TTC549 (cell line): ENCODE measurements around the gene CLASP2.
"Not testable (repeated sequence)": the region's sequence is repeated elsewhere in the genome, so short reads cannot be mapped to it uniquely, and the experiment has no call there.

ENCODE experiments used
- FAIRE-seq: peaks from 2 replicates; lab custom pipeline; 2012; peaks lifted over from hg19 to GRCh38; lab: Jason Lieb, UNC

The CLASP2 gene

GRCh38 chr3:33717866-33718594, at the start of gene CLASP2:
CLASP2 (minus strand) TSS chr3:33718254; CDS start chr3:33718002, 252 bp downstream.
- FAIRE-seq = no peak

- FAIRE-seq = no peak
Observed at GRCh38 chr3:33758864-33759263, 40.8 kb upstream of the CLASP2 start.

GRCh38 chr3:33758281-33758680, 40.2 kb upstream of the CLASP2 start:
- FAIRE-seq = no peak

GRCh38 chr3:33754391-33754790, 36.3 kb upstream of the CLASP2 start:
- not testable (repeated sequence) for FAIRE-seq

GRCh38 chr3:33751336-33751735, 33.3 kb upstream of the CLASP2 start:
- no peak for FAIRE-seq

- no peak for FAIRE-seq
Observed at GRCh38 chr3:33750211-33750548, 32.1 kb upstream of the CLASP2 start.

GRCh38 chr3:33749546-33750210, 31.6 kb upstream of the CLASP2 start:
- FAIRE-seq = no peak

- no peak for FAIRE-seq
Observed at GRCh38 chr3:33746416-33747116, 28.5 kb upstream of the CLASP2 start.

- FAIRE-seq = no peak
Observed at GRCh38 chr3:33737146-33737545, 19.1 kb upstream of the CLASP2 start.

GRCh38 chr3:33732394-33732793, 14.3 kb upstream of the CLASP2 start:
- FAIRE-seq = no peak

GRCh38 chr3:33729993-33730392, 11.9 kb upstream of the CLASP2 start:
- no peak for FAIRE-seq

GRCh38 chr3:33724256-33724655, 6.2 kb upstream of the CLASP2 start:
- no peak for FAIRE-seq

GRCh38 chr3:33722626-33723370, 4.7 kb upstream of the CLASP2 start:
- no peak for FAIRE-seq

- FAIRE-seq = no peak
Observed at GRCh38 chr3:33722191-33722590, 4.1 kb upstream of the CLASP2 start.

GRCh38 chr3:33718595-33718907, 497 bp upstream of the CLASP2 start:
- FAIRE-seq = no peak

- no peak for FAIRE-seq
Observed at GRCh38 chr3:33717616-33717865, 513 bp downstream of the CLASP2 start.

GRCh38 chr3:33716227-33716626, 1.8 kb downstream of the CLASP2 start:
- no peak for FAIRE-seq

- FAIRE-seq = no peak
Observed at GRCh38 chr3:33711100-33711499, 7.0 kb downstream of the CLASP2 start.

GRCh38 chr3:33706056-33706455, 12.0 kb downstream of the CLASP2 start:
- no peak for FAIRE-seq

- no peak for FAIRE-seq
Observed at GRCh38 chr3:33704891-33705290, 13.2 kb downstream of the CLASP2 start.

- FAIRE-seq = no peak
Observed at GRCh38 chr3:33699275-33699674, 18.8 kb downstream of the CLASP2 start.

GRCh38 chr3:33694944-33695343, 23.1 kb downstream of the CLASP2 start:
- FAIRE-seq = no peak

GRCh38 chr3:33690341-33690740, 27.7 kb downstream of the CLASP2 start:
- FAIRE-seq = no peak
